Activated CD4-positive, alpha-beta memory T cell treated with anti-CD3 and anti-CD28 coated beads, Interleukin-2, amount 10 ng/mL, durations not matched to agents 7 days and 5 days (primary cell): ENCODE data around the gene PLPP2. TPM values are rescaled to one million over a fixed set of nuclear protein-coding genes. Genes with fewer than 3 reads are reported as not detected.

Experiments
- CTCF ChIA-PET: fragments of 350-600 bp; sonication (Branson Sonifier 250); formaldehyde crosslinking; loops from one replicate; lab custom pipeline; 2021; ENCODE audit warnings: antibody characterized with exemption, inconsistent platforms; lab: Charles Lee
- POLR2A ChIA-PET: fragments of 350-600 bp; sonication (Branson Sonifier 250); formaldehyde crosslinking; loops from one replicate; lab custom pipeline; 2021; ENCODE audit warnings: antibody characterized with exemption; lab: Charles Lee
- DNase-seq: peaks from one replicate; pipeline ENCODE4 v3.0.0-alpha.2; 2020
- H3K27ac Mint-ChIP-seq: one replicate; pipeline ENCODE4 v1.8.0; 2021; ENCODE audit warnings: mild to moderate bottlenecking, mixed read lengths
- H3K27me3 Mint-ChIP-seq: one replicate; pipeline ENCODE4 v1.8.0; 2021; ENCODE audit warnings: mixed read lengths
- H3K36me3 Mint-ChIP-seq: one replicate; pipeline ENCODE4 v1.8.0; 2021; ENCODE audit warnings: low read depth, mixed read lengths
- H3K4me1 Mint-ChIP-seq: one replicate; pipeline ENCODE4 v1.8.0; 2021; ENCODE audit warnings: mixed read lengths
- H3K4me3 Mint-ChIP-seq: one replicate; pipeline ENCODE4 v1.8.0; 2021; ENCODE audit warnings: mild to moderate bottlenecking, mixed read lengths
- H3K9me3 Mint-ChIP-seq: one replicate; pipeline ENCODE4 v1.8.0; 2021; ENCODE audit warnings: mixed read lengths
- total RNA-seq, 2 experiments: library from RNA; stranded (reverse); gene quantifications; one replicate each; pipeline ENCODE4 v1.2.3, GENCODE V29; 2021

The PLPP2 gene
- total RNA-seq, 2 experiments from 2014 or later = 0.60 to 0.78 TPM

DNA sequence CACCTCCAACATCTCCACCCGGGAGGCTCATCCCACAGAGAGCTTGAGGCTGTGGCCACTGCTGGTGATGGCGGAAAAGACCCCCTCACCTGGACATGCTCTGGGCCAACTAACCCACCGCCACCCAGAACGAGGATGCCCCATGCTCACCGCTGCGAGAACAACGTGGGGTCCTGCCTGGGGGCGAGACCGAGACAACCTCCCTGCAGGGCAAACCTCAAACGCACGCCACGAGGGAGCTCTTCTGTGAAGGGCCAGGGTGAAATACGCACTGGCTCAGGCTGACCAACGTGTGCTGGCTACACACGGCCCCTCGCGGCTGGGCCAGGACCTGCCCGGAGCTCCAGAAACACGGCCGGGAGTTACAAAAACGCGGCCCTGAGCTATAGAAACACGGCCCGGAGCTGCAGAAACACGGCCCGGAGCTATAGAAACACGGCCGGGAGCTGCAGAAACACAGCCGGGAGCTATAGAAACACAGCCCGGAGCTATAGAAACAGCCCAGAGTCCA, 19.0 kb upstream of the PLPP2 start:
- DNase-seq = no peak
- H3K4me3 Mint-ChIP-seq = no peak overlapping the region
- ChIA-PET POLR2A (no interaction called here), CTCF (no interaction called here)
- no peaks in the 10 kb centered on the region for H3K27me3 Mint-ChIP-seq
- no peaks in the 10 kb centered on the region for H3K9me3 Mint-ChIP-seq
- peaks cover 12% of the 10 kb centered on the region for H3K36me3 Mint-ChIP-seq
- H3K27ac Mint-ChIP-seq = no peak overlapping the region
- no peaks in the 10 kb centered on the region for H3K4me1 Mint-ChIP-seq

DNA sequence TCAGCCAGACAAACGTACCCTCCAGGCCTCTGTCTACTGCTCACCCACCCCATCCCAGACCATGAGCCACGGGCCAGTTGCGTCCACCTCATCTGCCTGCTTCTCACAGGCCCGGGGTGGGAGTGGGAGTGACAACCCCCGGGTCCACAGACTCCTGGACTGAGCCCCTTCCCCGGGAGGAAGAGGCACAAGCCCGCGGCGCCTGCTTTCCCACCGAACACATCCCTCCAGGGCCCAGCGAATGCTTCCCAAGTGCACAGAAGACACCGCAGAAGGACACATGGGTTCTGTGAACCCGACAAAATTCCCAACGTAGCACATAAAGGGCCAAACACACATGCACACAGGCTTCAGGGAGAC, 18.0 kb upstream of the PLPP2 start:
- Mint-ChIP-seq H3K9me3 (no peaks in the 10 kb centered on the region), H3K4me3 (no peak overlapping the region), H3K36me3 (peaks cover 13% of the 10 kb centered on the region), H3K4me1 (no peaks in the 10 kb centered on the region), H3K27me3 (no peaks in the 10 kb centered on the region), H3K27ac (no peak overlapping the region)
- no peak for DNase-seq
- ChIA-PET CTCF (no interaction called here), POLR2A (no interaction called here)

DNA sequence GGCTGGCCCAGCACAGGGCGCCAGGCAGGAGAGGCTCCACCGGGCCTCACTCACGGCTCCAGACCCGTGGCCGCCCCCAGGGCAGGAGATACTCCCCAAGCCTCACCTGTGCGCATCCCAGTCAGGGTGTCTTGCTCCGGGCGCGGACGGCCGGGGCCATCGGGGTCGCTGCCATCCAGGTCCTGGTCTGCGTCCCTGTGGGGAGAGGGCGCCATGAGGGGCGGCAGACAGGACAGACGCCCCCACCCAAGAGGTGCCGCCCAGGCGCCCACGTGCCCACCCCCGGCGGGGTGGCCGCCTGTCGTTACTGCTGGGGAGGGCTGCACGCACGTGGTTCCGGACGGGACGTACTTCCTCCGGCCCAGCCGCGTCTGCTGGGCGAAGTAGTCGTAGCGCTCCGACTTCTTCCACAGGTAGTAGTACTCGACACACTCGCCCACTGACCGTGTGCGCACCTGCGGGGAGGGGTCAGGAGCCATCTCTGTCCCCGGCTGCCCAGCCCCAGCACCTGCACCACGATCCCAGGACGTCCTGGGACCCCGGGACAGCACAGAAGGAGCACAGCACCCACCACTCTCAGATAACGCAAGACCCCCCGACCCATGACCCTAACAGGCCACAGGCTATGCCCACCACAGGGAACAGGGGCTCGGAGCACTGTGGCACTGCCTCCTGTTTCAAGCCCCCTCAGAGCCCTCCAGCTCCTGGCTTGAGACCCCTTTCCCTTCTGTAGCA, 17.4 kb upstream of the PLPP2 start:
- CTCF ChIA-PET = no interaction called here
- H3K36me3 Mint-ChIP-seq = peaks cover 13% of the 10 kb centered on the region
- POLR2A ChIA-PET = no interaction called here
- no peaks in the 10 kb centered on the region for H3K9me3 Mint-ChIP-seq
- no peaks in the 10 kb centered on the region for H3K4me1 Mint-ChIP-seq
- no peak overlapping the region for H3K27ac Mint-ChIP-seq
- no peak for DNase-seq
- H3K27me3 Mint-ChIP-seq = no peaks in the 10 kb centered on the region
- H3K4me3 Mint-ChIP-seq = no peak overlapping the region

DNA sequence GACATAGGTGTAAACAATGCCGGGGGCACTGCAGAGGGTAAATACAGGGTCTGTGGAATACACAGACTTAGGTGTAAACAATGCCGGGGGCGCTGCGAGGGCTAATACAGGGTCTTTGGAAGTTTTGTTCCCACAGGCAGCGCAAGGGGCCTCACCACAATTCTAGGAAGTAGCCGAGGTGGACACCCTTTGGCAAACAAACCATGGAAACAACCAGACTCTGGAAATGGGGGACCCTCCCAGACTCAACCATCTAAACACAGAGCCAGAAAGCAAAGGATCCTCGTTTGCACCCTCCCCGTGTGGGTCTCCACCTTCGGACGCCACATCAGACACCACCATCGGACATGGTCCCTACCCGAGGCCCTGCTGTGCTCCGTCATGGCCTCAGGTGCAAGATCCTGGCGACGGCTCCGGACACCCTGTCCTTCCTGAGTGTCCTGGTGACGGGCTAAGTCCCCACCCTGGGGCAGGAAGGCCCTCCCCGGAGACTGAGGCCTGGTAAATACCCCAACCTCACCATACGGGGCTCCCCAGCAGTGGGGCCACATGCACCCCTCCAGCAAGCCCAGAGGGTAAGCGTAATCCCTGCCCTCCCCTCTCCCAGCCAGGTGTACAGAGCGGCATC, 16.7 kb upstream of the PLPP2 start:
- CTCF ChIA-PET = no interaction called here
- Mint-ChIP-seq H3K9me3 (no peaks in the 10 kb centered on the region), H3K27me3 (no peaks in the 10 kb centered on the region), H3K36me3 (peaks cover 13% of the 10 kb centered on the region), H3K4me3 (no peak overlapping the region), H3K27ac (no peak overlapping the region), H3K4me1 (no peaks in the 10 kb centered on the region)
- POLR2A ChIA-PET = no interaction called here
- no peak for DNase-seq

DNA sequence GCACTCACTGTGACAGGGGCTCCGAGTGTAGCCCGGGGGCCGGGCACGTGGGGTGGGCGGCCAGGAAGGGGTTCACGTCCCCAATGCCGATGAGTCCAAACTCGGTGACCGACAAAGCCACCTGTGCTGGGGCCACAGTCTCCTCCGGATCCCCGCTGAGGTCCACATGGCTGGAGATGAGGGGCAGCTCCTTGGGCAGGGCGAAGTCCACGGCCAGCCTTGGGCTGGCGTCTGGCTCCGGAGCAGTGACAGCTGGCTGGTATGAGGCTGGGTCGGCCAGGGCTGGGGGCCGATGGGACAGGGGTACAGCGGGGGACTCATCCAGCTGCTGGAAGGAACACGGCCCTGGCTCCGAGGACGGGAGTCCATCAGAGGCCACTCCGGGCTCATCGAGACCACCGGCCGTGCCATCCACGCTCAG, 15.9 kb upstream of the PLPP2 start:
- no peaks in the 10 kb centered on the region for H3K27me3 Mint-ChIP-seq
- no peak overlapping the region for H3K4me3 Mint-ChIP-seq
- H3K4me1 Mint-ChIP-seq = no peaks in the 10 kb centered on the region
- peaks cover 13% of the 10 kb centered on the region for H3K36me3 Mint-ChIP-seq
- H3K27ac Mint-ChIP-seq = no peak overlapping the region
- ChIA-PET CTCF (no interaction called here), POLR2A (no interaction called here)
- no peaks in the 10 kb centered on the region for H3K9me3 Mint-ChIP-seq
- no peak for DNase-seq

DNA sequence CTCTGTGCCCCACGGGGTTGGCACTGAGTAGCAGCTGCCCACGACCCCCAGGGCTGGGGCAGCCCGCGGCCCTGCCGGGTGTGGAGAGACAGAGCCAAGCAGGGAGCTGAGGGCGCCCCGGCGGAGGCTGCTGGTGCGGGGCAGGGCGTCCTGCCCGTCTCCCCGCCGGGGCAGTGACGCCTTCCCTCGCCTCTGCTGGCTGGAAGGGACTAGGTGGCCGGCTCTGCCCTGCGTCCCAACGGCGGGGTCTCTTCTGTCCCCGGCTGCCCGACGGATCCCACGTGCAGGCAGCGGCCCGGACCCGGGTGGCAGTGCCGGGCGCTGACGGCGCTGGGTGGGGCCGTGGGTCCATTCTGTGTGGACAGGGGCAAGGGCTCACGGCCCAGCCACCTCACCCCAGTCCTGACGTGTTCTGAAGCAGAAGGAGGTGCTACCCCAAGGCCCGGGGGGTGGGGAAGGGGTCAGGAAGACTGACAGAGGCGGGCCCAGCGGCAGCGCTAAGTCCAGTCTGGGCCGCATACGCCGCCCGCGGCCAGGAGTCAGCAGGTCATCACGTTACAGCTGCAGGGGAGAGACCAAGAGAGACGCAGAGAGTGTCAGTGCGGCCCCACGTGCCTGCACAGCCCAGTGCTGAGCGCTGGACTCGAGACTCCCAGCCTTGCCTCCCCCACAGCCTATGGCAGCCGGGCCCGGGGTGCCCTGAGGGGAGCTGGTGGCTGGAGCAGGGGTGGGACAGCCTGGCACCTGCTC, 15.1 kb upstream of the PLPP2 start:
- peaks cover 10% of the 10 kb centered on the region for H3K36me3 Mint-ChIP-seq
- ChIA-PET CTCF (no interaction called here), POLR2A (no interaction called here)
- DNase-seq = no peak
- no peak overlapping the region for H3K27ac Mint-ChIP-seq
- H3K9me3 Mint-ChIP-seq = no peaks in the 10 kb centered on the region
- no peaks in the 10 kb centered on the region for H3K27me3 Mint-ChIP-seq
- no peaks in the 10 kb centered on the region for H3K4me1 Mint-ChIP-seq
- no peak overlapping the region for H3K4me3 Mint-ChIP-seq

DNA sequence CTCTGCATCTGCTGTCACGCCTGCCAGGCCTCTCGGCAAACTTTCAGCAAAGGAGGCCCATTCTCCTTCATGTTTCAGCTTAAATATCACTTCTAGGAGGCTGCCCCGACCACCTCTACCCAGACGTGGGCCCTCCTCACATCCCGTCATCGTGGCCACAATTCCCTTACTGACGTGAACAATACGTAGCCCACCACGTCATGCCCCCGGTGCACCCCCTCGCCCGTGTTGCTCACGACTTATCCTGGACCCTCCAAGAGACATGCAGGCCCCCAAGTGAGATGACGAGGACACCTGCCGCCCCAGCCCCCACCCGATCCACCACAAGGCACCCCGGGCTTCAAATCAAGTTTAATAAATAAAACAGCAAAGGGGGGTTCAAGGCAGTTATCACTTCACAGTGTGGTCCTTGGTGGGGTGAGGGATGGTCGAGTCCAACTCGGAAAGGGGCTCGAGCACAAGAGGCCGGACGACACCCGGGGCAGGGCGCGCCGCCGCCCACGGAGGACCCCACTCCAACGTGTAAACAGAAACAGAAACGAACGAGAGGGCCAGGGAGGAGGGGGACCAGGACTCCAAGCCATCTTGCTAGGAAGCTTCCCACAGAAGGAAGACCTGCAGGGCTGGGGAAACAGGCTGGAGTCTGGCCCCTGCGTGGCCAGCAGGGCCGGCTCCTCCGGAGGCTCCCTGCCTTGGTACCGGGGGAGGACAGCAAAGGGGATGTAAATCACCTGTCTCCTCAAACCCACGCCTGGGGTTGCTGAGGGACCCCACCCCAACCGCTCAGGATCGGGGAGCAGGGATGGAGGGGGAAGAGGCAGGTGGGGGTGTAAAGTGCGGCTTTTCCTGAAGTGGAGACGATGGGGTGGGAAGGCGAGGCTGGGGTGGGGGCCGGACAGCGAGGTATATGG, 14.3 kb upstream of the PLPP2 start:
- no peak overlapping the region for H3K27ac Mint-ChIP-seq
- H3K4me1 Mint-ChIP-seq = no peaks in the 10 kb centered on the region
- DNase-seq = no peak
- no peaks in the 10 kb centered on the region for H3K27me3 Mint-ChIP-seq
- H3K9me3 Mint-ChIP-seq = no peaks in the 10 kb centered on the region
- CTCF ChIA-PET = no interaction called here
- POLR2A ChIA-PET = no interaction called here
- H3K36me3 Mint-ChIP-seq = peaks cover 8% of the 10 kb centered on the region
- H3K4me3 Mint-ChIP-seq = no peak overlapping the region

DNA sequence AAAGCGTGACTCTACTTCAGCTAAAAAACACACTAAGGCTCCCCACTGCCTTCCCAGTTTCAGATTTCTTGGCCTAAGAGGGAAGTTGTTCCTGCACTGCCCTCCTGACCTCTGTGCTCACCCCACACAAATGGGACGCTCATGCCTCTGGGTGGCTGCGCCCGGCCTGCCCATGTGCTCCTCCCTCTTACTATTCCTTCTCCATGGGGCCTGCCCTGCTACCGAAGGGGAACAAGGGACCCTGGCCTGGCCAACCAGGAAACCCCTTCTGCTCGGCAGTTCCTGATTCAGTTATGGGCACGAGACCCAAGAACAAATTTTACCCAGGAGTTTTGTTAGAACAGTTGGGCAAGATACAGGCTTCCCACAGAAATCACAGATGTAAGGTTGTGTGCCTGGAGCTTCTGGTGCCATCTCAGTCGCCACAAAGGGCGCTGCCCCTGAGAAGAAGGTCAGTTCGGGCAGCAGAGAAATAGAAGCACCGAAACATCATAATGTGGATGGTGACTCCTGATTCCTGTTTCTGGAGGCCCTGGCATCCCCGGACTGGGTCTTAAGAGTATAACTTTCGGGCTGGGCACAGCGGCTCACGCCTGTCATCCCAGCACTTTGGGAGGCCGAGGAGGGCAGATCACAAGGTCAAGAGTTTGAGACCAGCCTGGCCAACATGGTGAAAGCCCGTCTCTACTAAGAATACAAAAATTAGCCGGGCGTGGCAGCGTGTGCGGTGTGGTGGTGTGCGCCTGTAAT, 5.4 kb upstream of the PLPP2 start:
- H3K27me3 Mint-ChIP-seq = peaks cover 24% of the 10 kb centered on the region
- H3K4me3 Mint-ChIP-seq = no peak overlapping the region
- ChIA-PET POLR2A (no interaction called here), CTCF (interaction anchor here (0.5 to 1.4 kb wide), 2 partner anchors 66 to 214 kb away, joined by 3 to 6 read pairs; no protein-coding TSS in a partner anchor)
- no peaks in the 10 kb centered on the region for H3K9me3 Mint-ChIP-seq
- H3K36me3 Mint-ChIP-seq = no peaks in the 10 kb centered on the region
- no peak overlapping the region for H3K27ac Mint-ChIP-seq
- H3K4me1 Mint-ChIP-seq = peaks cover 1% of the 10 kb centered on the region
- no peak for DNase-seq

DNA sequence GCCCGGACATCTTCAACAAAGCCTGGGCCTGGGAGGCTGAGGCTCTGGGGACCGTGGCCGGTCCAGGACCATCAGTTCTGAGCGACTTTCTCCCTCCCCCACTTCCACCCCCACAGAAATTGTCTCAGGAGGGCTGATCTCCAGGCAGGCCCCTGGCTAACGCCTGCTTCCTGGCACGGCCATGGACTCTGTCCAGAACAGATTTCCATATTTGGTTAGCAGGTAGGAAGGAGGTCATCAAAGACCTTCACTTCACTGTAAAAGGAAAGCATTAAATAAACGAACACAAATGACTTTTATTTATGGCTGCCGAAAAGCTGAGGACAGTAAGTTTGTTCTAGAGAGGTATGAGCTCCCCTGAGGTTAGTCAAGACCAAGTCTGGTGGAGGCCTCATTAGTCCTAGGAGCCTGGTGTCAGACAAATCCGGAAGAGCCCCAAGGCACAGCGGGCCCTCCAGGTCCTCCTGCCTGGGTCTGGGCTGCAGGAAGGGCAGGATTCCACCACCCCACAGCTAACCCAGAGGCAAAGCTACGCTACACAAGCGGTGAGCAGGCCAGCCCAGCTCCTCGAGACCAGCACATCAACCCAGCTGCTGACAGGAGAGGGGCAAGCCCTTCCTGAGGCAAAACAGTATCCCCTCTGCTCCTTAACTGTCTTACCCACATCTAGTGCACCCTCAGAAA, 4.6 kb upstream of the PLPP2 start:
- H3K27me3 Mint-ChIP-seq = peaks cover 24% of the 10 kb centered on the region
- ChIA-PET CTCF (interaction anchor here (1.4 kb wide), 1 partner anchor 215 kb away, joined by 6 read pairs; no protein-coding TSS in a partner anchor), POLR2A (no interaction called here)
- DNase-seq = no peak
- no peak overlapping the region for H3K4me3 Mint-ChIP-seq
- no peaks in the 10 kb centered on the region for H3K36me3 Mint-ChIP-seq
- H3K4me1 Mint-ChIP-seq = peaks cover 1% of the 10 kb centered on the region
- H3K9me3 Mint-ChIP-seq = no peaks in the 10 kb centered on the region
- no peak overlapping the region for H3K27ac Mint-ChIP-seq

DNA sequence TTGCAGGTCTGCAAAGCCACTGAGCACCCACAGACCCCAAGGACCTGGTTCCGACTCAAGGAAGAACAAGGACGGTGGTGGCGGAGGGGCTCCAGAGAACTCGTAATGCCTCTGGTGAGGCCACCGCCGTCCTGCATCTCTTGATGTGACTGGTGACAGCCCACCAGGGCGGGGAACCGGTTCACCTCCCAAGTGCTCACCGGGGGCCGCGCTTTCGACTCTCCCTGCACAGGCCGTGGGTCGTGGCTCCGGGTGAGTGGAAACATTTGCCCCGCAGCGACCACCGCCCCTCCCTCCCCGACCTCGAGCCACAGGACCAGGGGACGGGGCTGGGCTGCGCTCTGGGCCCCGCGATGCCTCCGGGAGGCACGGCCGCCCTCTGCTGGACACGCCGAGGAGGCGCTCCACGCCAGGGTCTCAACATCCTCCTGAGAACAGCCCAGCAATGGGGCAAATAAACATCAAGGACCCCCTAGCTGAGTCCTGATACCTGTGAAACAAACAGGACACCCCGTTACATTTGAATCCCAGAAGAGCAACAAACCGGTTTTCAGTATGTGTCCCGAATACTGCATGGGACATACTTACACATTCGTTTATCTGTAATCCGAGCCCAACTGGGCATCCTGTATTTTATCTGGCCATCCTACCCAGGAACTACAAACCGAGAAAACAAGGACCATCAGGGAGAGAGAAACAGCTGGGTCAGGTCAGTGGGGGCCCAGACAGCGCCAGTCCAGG, 3.9 kb upstream of the PLPP2 start:
- DNase-seq = peak; percentile 39
- no peaks in the 10 kb centered on the region for H3K36me3 Mint-ChIP-seq
- peaks cover 4% of the 10 kb centered on the region for H3K4me1 Mint-ChIP-seq
- no peak overlapping the region for H3K27ac Mint-ChIP-seq
- no peak overlapping the region for H3K4me3 Mint-ChIP-seq
- H3K27me3 Mint-ChIP-seq = peaks cover 27% of the 10 kb centered on the region
- H3K9me3 Mint-ChIP-seq = no peaks in the 10 kb centered on the region
- CTCF ChIA-PET = interaction anchor here (1.2 to 1.4 kb wide), 2 partner anchors 215 kb away, joined by 3 to 6 read pairs; no protein-coding TSS in a partner anchor
- POLR2A ChIA-PET = no interaction called here

DNA sequence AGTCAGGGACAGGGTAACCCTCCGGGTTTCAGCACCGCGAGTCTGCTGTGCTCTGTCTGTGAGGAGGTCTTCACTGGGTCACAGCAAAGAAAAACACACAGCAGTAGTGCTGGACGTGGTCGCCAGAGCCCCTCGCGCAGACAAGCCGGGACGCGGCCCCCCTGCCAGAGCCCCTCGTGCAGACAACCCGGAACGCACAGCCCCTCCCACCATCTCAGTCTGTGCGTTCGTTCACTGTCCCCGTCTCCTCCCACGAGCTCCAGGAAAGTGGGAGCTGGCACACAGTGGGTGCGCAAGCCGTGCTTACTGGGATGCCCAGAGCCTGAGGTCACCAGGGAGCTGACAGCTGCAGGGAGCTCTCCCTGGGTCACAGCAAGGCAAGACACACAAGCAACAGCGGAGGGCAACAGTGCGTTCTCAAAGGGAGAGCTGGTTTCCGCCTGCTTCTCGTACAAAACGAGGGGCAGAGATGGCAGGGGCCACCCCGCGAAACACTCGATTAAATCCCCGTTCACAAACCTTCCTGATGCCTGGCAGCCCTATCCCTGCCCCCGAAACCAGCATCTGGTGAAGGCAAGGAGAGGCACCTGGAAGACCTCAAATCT, 3.2 kb upstream of the PLPP2 start:
- H3K4me3 Mint-ChIP-seq = no peak overlapping the region
- H3K27me3 Mint-ChIP-seq = peaks cover 32% of the 10 kb centered on the region
- H3K9me3 Mint-ChIP-seq = no peaks in the 10 kb centered on the region
- peaks cover 6% of the 10 kb centered on the region for H3K4me1 Mint-ChIP-seq
- ChIA-PET CTCF (interaction anchor here (1.2 kb wide), 1 partner anchor 216 kb away, joined by 3 read pairs; no protein-coding TSS in a partner anchor), POLR2A (no interaction called here)
- no peaks in the 10 kb centered on the region for H3K36me3 Mint-ChIP-seq
- DNase-seq = no peak
- H3K27ac Mint-ChIP-seq = no peak overlapping the region
